Calu3 (cell line): ENCODE measurements around the gene TTC38. TPM values are rescaled to one million over a fixed set of nuclear protein-coding genes. Genes with fewer than 3 reads are reported as not detected.

Experiments used
- BruUV-seq: library from RNA; stranded (reverse); fragments of 400-500 nt; replicated peaks from 2 replicates; lab custom pipeline; 2021; lab: Mats Ljungman, UMichigan
- CTCF ChIA-PET: fragments of 300-600 bp; sonication (Branson Sonifier 250); formaldehyde crosslinking; loops from one replicate; lab custom pipeline; 2022; ENCODE audit warnings: antibody characterized with exemption; lab: Charles Lee
- DNase-seq: peaks from one replicate; pipeline ENCODE4 v3.0.0; 2022
- H3K27ac Mint-ChIP-seq: one replicate; pipeline ENCODE4 v1.8.0; 2022; ENCODE audit warnings: mixed read lengths; ENCODE audit not compliant: unreplicated experiment
- H3K27me3 Mint-ChIP-seq: one replicate; pipeline ENCODE4 v1.8.0; 2022; ENCODE audit warnings: mixed read lengths; ENCODE audit not compliant: unreplicated experiment
- H3K36me3 Mint-ChIP-seq: one replicate; pipeline ENCODE4 v1.8.0; 2022; ENCODE audit warnings: mild to moderate bottlenecking, moderate library complexity, mixed read lengths; ENCODE audit not compliant: insufficient read depth, unreplicated experiment
- H3K4me1 Mint-ChIP-seq: one replicate; pipeline ENCODE4 v1.8.0; 2022; ENCODE audit warnings: mild to moderate bottlenecking, low read depth, mixed read lengths; ENCODE audit not compliant: unreplicated experiment
- H3K4me3 Mint-ChIP-seq: one replicate; pipeline ENCODE4 v1.8.0; 2022; ENCODE audit warnings: mild to moderate bottlenecking, low read depth, moderate library complexity, mixed read lengths; ENCODE audit not compliant: unreplicated experiment
- H3K9me3 Mint-ChIP-seq: one replicate; pipeline ENCODE4 v1.8.0; 2022; ENCODE audit warnings: low read depth, mixed read lengths; ENCODE audit not compliant: unreplicated experiment
- intact Hi-C: fragments of 100-400 bp; cut with micrococcal nuclease; formaldehyde crosslinking; loops from one replicate; pipeline ENCODE4 v1.10.0; 2022; ENCODE audit not compliant: unreplicated experiment
- total RNA-seq: library from RNA; stranded (reverse); gene quantifications from 2 replicates; pipeline ENCODE4 v1.2.3, GENCODE V29; 2022
- TF ChIP-seq, protein P1 (sequence below): fragments of 200-600 bp; IDR thresholded peaks from one replicate; pipeline ENCODE4 v1.8.0; 2022; ENCODE audit warnings: antibody characterized with exemption; ENCODE audit not compliant: unreplicated experiment

Gene TTC38
- total RNA-seq, 1 experiment from 2014 or later = 31.9 TPM

DNA sequence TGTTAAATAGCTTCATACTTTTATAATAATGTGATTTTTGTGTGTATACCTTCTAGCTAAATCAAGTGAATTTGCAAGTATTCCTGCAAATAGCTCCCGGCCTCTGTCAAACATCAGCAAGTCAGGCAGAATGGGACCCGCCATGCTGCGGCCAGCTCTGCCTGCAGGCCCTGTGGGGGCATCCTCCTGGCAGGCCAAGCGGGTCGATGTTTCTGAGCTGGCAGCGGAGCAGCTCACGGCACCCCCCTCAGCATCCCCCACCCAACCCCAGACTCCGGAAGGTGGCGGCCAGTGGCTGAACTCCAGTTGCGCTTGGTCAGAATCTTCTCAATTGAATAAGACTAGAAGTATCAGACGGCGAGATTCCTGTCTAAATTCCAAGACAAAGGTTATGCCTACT, 48.2 kb downstream of the TTC38 start:
- intact Hi-C loops = loop anchor here (10.0 kb wide), 1 partner anchor 321 kb away; no protein-coding TSS in a partner anchor
- Mint-ChIP-seq H3K27ac (no peak overlapping the region), H3K4me3 (no peak overlapping the region), H3K36me3 (peaks cover 46% of the 10 kb centered on the region), H3K27me3 (no peaks in the 10 kb centered on the region), H3K9me3 (no peaks in the 10 kb centered on the region), H3K4me1 (no peaks in the 10 kb centered on the region)
- CTCF ChIA-PET = interaction anchor here (0.6 kb wide), 1 partner anchor 152 kb away, joined by 4 read pairs; no protein-coding TSS in a partner anchor
- TF ChIP-seq, protein P1, sequence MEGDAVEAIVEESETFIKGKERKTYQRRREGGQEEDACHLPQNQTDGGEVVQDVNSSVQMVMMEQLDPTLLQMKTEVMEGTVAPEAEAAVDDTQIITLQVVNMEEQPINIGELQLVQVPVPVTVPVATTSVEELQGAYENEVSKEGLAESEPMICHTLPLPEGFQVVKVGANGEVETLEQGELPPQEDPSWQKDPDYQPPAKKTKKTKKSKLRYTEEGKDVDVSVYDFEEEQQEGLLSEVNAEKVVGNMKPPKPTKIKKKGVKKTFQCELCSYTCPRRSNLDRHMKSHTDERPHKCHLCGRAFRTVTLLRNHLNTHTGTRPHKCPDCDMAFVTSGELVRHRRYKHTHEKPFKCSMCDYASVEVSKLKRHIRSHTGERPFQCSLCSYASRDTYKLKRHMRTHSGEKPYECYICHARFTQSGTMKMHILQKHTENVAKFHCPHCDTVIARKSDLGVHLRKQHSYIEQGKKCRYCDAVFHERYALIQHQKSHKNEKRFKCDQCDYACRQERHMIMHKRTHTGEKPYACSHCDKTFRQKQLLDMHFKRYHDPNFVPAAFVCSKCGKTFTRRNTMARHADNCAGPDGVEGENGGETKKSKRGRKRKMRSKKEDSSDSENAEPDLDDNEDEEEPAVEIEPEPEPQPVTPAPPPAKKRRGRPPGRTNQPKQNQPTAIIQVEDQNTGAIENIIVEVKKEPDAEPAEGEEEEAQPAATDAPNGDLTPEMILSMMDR = no peak
- no peak for DNase-seq
- no TSS peak for BruUV-seq

DNA sequence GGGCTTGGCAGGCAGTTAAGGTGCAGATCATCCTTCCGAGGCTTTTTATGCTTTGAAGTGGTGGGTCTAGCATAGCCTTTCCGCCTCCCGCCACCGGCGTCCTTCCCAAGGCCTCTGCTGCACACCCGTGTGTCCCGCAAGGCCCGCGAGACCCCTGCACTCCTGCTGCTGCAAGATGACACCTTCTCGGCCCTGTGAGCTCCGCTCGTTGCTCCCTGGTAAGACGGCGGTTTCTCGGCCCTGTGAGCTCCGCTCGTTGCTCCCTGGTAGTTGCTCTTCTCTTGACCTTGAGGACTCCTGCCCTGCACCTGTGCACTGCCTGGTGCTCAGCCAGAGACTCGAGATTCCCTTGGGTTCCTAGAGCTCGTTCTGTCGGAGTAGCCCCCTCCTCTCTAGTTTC, 49.8 kb downstream of the TTC38 start:
- DNase-seq = no peak
- H3K36me3 Mint-ChIP-seq = peaks cover 46% of the 10 kb centered on the region
- H3K27me3 Mint-ChIP-seq = no peaks in the 10 kb centered on the region
- H3K9me3 Mint-ChIP-seq = no peaks in the 10 kb centered on the region
- intact Hi-C loops = loop anchor here (10.0 kb wide), 1 partner anchor 323 kb away; no protein-coding TSS in a partner anchor
- TF ChIP-seq, protein P1 = no peak
- H3K4me1 Mint-ChIP-seq = no peaks in the 10 kb centered on the region
- H3K4me3 Mint-ChIP-seq = no peak overlapping the region
- H3K27ac Mint-ChIP-seq = no peak overlapping the region
- CTCF ChIA-PET = no interaction called here
- BruUV-seq = no TSS peak

DNA sequence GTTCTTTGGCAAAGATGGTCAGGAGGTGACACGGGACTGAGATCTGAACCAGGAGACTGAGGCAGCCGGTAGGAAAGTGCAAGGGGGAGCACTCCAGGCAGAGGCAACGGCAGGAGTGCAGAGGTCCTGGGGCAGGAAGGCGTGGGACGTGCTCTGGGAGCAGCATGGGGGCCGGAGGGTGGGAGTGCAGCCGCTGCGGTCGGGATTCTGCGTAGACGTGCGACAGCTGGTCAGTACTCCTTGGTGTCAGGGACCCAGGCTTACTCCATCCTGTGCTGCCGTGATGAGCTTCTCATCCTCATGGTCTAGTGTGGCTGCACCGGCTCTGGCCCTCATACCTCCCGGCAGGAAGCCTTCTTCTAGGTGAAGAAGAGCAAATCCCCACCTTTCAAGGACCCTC, 50.8 kb downstream of the TTC38 start:
- no peak overlapping the region for H3K4me3 Mint-ChIP-seq
- DNase-seq = no peak
- H3K27me3 Mint-ChIP-seq = no peaks in the 10 kb centered on the region
- TF ChIP-seq, protein P1 = no peak
- H3K27ac Mint-ChIP-seq = no peak overlapping the region
- CTCF ChIA-PET = no interaction called here
- no peaks in the 10 kb centered on the region for H3K9me3 Mint-ChIP-seq
- H3K4me1 Mint-ChIP-seq = no peaks in the 10 kb centered on the region
- peaks cover 48% of the 10 kb centered on the region for H3K36me3 Mint-ChIP-seq
- intact Hi-C loops = loop anchor here (10.0 kb wide), 1 partner anchor 324 kb away; no protein-coding TSS in a partner anchor
- BruUV-seq = no TSS peak

DNA sequence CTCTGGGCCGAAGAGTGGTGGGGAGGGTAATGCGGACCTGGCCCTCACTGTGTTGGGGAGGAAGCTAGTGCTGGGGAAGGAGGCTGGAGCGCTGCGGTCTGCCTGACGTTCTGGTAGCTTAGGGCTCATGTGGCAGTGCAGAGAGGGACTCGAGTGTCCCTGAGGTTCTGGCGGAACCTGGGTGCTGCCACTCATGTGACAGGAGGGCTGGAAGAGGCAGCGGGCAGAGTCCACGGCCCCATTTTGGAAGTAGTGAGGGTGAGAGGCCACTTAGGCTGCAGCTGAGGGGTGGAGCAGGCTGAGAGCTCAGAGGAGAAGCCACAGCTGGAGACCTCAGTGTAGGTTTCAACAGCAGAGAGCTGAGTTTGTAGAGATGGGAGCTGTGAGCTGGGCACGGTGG, 51.5 kb downstream of the TTC38 start:
- Mint-ChIP-seq H3K36me3 (peaks cover 52% of the 10 kb centered on the region), H3K27ac (no peak overlapping the region), H3K27me3 (no peaks in the 10 kb centered on the region), H3K4me1 (no peaks in the 10 kb centered on the region), H3K4me3 (no peak overlapping the region), H3K9me3 (no peaks in the 10 kb centered on the region)
- intact Hi-C loops = loop anchor here (10.0 kb wide), 1 partner anchor 325 kb away; no protein-coding TSS in a partner anchor
- TF ChIP-seq, protein P1 = no peak
- no TSS peak for BruUV-seq
- CTCF ChIA-PET = no interaction called here
- DNase-seq = no peak
